Astrocyte of the spinal cord (primary cell): Measurements from ENCODE around the gene SLFN13.
"Not testable (repeated sequence)": the region's sequence is repeated elsewhere in the genome, so short reads cannot be mapped to it uniquely, and the experiment has no call there.

Experiments used
- DNase-seq: peaks from one replicate; pipeline ENCODE4 v3.0.0; 2011; ENCODE audit warnings: low read depth, low spot score
- H3K4me3 ChIP-seq: 2 replicates; pipeline ENCODE4 v1.5.1; 2011; ENCODE audit warnings: low read depth, mild to moderate bottlenecking, low read length, moderate library complexity
- CTCF ChIP-seq: IDR thresholded peaks from 2 replicates; pipeline ENCODE4 v1.5.1; 2012; ENCODE audit warnings: low read depth, mild to moderate bottlenecking, low read length, inconsistent platforms
- in situ Hi-C: cut with HindIII; loops from 2 replicates; pipeline ENCODE4 v1.10.0; 2017; ENCODE audit warnings: low sequenced_read_pairs

The SLFN13 gene

GRCh38 chr17:35433075-35433894 is 15.3 kb downstream of the SLFN13 start:
- peak; percentile 98 for DNase-seq
- in situ Hi-C loops: no loop called here
- TF ChIP-seq CTCF: peak; percentile 23
- H3K4me3 ChIP-seq: peak overlapping the region; percentile 62

- peak; percentile 96 for DNase-seq
- in situ Hi-C loops: no loop called here
- peak within 1 kb of the TSS; percentile 62 for H3K4me3 ChIP-seq
- TF ChIP-seq CTCF: no peak
Observed at GRCh38 chr17:35432176-35433074, 16.1 kb downstream of the SLFN13 start, which contains the start of gene SLFN12. SLFN12 (minus strand) TSS chr17:35432500; CDS start chr17:35423028, 9,472 bp downstream.

GRCh38 chr17:35429702-35430101 is 18.9 kb downstream of the SLFN13 start:
- no peak for TF ChIP-seq CTCF
- DNase-seq: no peak
- in situ Hi-C loops: no loop called here
- no peak overlapping the region for H3K4me3 ChIP-seq

GRCh38 chr17:35428229-35428628 is 20.3 kb downstream of the SLFN13 start:
- in situ Hi-C loops: no loop called here
- no peak overlapping the region for H3K4me3 ChIP-seq

GRCh38 chr17:35423761-35424160 is 24.8 kb downstream of the SLFN13 start:
- H3K4me3 ChIP-seq: no peak overlapping the region
- no peak for TF ChIP-seq CTCF
- in situ Hi-C loops: no loop called here
- DNase-seq: peak; percentile 33

More at GRCh38 chr17:35428229-35428628, 20.3 kb downstream of the SLFN13 start:
- DNase-seq: no peak
- no peak for TF ChIP-seq CTCF

- in situ Hi-C loops, DNase-seq, H3K4me3 ChIP-seq: not testable (repeated sequence)
Observed at GRCh38 chr17:35421069-35421468, 27.5 kb downstream of the SLFN13 start.

GRCh38 chr17:35416659-35417058 is 31.9 kb downstream of the SLFN13 start:
- no peak for TF ChIP-seq CTCF
- H3K4me3 ChIP-seq: no peak overlapping the region
- DNase-seq: no peak
- in situ Hi-C loops: no loop called here

GRCh38 chr17:35414707-35415106 is 33.9 kb downstream of the SLFN13 start:
- DNase-seq, in situ Hi-C loops, H3K4me3 ChIP-seq: not testable (repeated sequence)
